PFSK-1 (cell line): ENCODE data around the gene AP1S1.

Experiments
- FOXP2 ChIP-seq: optimal IDR thresholded peaks from 2 replicates; pipeline ENCODE3; 2011; ENCODE audit warnings: borderline replicate concordance, control low read depth, inconsistent platforms; ENCODE audit not compliant: insufficient read depth; ENCODE audit errors: extremely low read length, extremely low read depth
- POLR2AphosphoS5 ChIP-seq: IDR thresholded peaks from 2 replicates; pipeline ENCODE4 v1.6.1; 2012; ENCODE audit warnings: low read depth, mild to moderate bottlenecking, control low read depth, low read length, moderate library complexity
- REST ChIP-seq, 2 experiments: IDR thresholded peaks; 2 replicates each; pipeline versions ENCODE4 v1.6.1 to v1.8.0; 2011 to 2012; ENCODE audit warnings: low read depth in 2 of 2, low read length in 2 of 2, control low read depth in 1 of 2, inconsistent platforms in 1 of 2, mild to moderate bottlenecking in 1 of 2, moderate library complexity in 1 of 2; ENCODE audit not compliant: insufficient read depth in 1 of 2
- SIN3A ChIP-seq: IDR thresholded peaks from 2 replicates; pipeline ENCODE4 v1.6.1; 2012; ENCODE audit warnings: mild to moderate bottlenecking, low read length, moderate library complexity, borderline replicate concordance; ENCODE audit not compliant: insufficient read depth
- TAF1 ChIP-seq: IDR thresholded peaks from 2 replicates; pipeline ENCODE4 v1.6.1; 2012; ENCODE audit warnings: low read length, control low read depth, borderline replicate concordance; ENCODE audit not compliant: insufficient read depth

Gene AP1S1

GRCh38 chr7:101120315-101120714, 34.0 kb upstream of the AP1S1 start:
- TF ChIP-seq TAF1 (no peak), FOXP2 (no peak), REST (IDR thresholded peaks at IDR 0.05; ENCODE audit: insufficient read depth in 1 of 2, low read depth in 2 of 2, low read length in 2 of 2) (no peak), POLR2AphosphoS5 (no peak), SIN3A (no peak)

DNA sequence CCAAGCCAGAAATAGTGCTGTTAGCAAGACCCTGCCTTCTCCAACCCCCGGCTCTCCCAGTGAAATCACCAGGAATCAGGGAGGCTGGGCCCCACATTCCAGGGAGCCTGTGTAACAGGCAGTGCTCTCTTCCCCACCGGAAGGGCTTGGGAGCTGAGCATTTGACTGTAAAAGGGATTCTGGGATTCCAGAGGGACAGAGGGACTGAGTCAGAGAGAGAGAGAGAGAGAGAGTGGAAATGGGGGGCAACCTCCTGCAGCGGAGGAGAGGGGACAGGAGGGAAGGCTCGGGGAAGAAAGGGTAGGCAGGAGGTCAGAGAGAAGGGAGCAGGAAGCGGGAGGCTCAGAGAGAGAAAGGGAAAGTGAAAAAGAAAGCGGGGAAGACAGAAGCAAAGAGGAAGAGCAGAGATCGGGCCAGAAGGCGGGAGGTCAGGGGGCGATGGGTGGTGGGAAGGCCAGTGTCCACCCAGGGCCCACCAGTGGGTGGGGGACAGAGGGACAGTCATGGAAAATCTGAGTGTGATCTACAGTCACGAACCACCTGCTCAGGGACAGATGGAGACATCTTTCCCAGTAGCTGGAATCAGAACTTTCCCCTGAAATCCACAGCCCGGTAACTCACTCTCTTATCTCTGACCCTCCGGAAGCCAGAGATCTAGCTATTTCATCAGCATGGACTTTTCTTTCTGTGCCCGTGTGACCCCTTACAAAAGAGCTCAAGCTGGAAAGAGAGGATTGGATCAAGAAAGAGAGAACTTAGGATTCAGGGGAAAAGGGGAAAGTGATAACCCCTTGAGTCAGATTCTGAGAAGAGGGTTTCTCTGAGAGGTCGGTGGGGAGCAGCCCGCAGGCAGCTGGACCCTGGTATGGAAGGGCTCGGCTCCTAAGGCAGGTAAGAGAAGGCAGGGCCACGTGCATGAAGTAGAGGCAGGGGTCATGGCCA, 32.0 kb upstream of the AP1S1 start:
- TF ChIP-seq SIN3A, result 0 out of 2 replicates have a peak, but pooled peaks have one; percentile 17
- TF ChIP-seq FOXP2, result no peak
- peak; percentile 54 for TF ChIP-seq POLR2AphosphoS5
- TF ChIP-seq REST (IDR thresholded peaks at IDR 0.05; ENCODE audit: insufficient read depth in 1 of 2, low read depth in 2 of 2, low read length in 2 of 2), result no peak
- TF ChIP-seq TAF1, result no peak

DNA sequence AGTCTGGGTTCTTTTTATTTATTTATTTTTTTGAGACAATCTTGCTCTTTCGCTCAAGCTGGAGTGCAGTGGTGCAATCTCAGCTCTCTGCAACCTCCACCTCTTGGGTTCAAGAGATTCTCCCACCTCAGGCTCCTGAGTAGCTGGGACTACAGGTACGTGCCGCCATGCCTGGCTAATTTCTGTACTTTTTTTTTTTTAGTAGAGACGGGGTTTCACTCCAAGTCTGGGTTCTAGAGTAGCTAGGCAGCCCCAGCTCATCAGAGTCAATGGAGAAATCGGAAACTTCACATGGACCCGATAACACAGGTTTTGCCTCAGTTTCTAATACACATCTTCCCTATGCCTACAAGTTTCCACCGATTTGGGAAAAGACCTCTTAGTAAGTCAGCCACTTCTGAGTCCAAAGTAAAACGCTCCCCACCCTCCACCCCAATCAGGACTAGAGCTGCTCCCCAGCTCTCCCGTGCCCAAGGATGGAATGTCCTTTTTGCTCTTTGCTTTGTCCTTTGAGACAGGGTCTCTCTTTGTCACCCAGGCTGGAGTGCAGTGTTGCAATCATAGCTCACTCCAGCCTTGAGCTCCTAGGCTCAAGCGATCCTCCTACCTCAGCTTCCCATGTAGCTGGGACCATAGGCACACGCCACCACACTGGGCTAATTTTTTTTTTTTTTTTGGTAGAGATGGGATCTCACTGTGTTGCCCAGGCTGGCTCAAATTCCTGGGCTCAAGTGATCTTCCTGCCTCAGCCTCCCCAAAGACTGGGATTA, 31.2 kb upstream of the AP1S1 start:
- no peak for TF ChIP-seq TAF1
- TF ChIP-seq POLR2AphosphoS5, result no peak
- TF ChIP-seq SIN3A, result no peak
- no peak for TF ChIP-seq REST (IDR thresholded peaks at IDR 0.05; ENCODE audit: insufficient read depth in 1 of 2, low read depth in 2 of 2, low read length in 2 of 2)
- TF ChIP-seq FOXP2, result no peak

- TF ChIP-seq TAF1, result no peak
These were observed 30.6 kb upstream of the AP1S1 start for GRCh38 chr7:101123703-101124068.

GRCh38 chr7:101124376-101125056, 29.8 kb upstream of the AP1S1 start:
- TF ChIP-seq SIN3A (no peak), REST (IDR thresholded peaks at IDR 0.05; ENCODE audit: insufficient read depth in 1 of 2, low read depth in 2 of 2, low read length in 2 of 2) (no peak), FOXP2 (no peak), TAF1 (peak; percentile 24; the same call in 1 of the 2 replicates), POLR2AphosphoS5 (no peak)
